ENCODE measurements around the gene TARM1. TPM values are rescaled to one million over a fixed set of nuclear protein-coding genes. Genes with fewer than 3 reads are reported as not detected.

TARM1 gene
- polyA plus RNA-seq, 1 donor from 2014 or later, result not detected

DNA sequence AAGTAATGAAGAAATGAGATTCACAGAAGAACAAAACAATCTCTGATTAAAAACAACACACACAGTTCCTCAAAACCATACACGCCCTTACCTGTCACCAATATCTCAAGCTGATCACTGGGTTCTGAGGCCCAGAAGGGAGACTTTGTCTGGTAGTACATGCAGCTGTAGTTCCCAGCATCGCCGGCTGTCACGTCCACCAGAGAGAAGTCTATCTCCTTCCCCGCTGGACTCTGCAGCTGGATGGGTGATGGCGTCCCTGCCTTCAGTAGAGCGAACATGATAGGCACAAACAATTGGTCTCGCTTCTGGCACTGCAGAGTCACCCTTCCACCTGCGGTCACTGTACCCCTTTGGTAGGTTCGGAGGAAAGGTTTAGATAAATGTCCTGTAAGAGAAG is 7.3 kb downstream of the TARM1 start:
- H3K4me2 ChIP-seq (ENCODE audit: low read length), result no peak overlapping the region
- no peaks in the 10 kb centered on the region for H4K20me1 ChIP-seq (ENCODE audit: insufficient read depth)
- H3K9me3 ChIP-seq (ENCODE audit: low read length), result no peaks in the 10 kb centered on the region
- H3F3A ChIP-seq (ENCODE audit: insufficient read depth, low read length, poor library complexity, severe bottlenecking), result no peaks in the 10 kb centered on the region
- H3K36me3 ChIP-seq (ENCODE audit: insufficient read depth, low read length), result no peaks in the 10 kb centered on the region
- H3K9ac ChIP-seq (ENCODE audit: low read length), result no peak overlapping the region
- no peaks in the 10 kb centered on the region for H3K9me2 ChIP-seq (ENCODE audit: insufficient read depth, low read length)
- no peaks in the 10 kb centered on the region for H3K27me3 ChIP-seq (ENCODE audit: insufficient read depth, low read depth, low read length)
- H2AFZ ChIP-seq (ENCODE audit: low read depth, low read length), result no peak overlapping the region
- H3K79me2 ChIP-seq (replicated peaks; ENCODE audit: insufficient read depth, low read length), result no peaks in the 10 kb centered on the region
- H3K4me3 ChIP-seq (ENCODE audit: low read length), result no peak overlapping the region
- no peak overlapping the region for H3K27ac ChIP-seq (ENCODE audit: low read length)
- TF ChIP-seq POLR2AphosphoS5 (IDR thresholded peaks at IDR 0.05) (no peak), MXI1 (conservative IDR thresholded peaks at IDR 0.05; ENCODE audit: poor library complexity, severe bottlenecking) (no peak), SMC3 (conservative IDR thresholded peaks at IDR 0.05; ENCODE audit: poor library complexity) (no peak), TAF1 (IDR thresholded peaks at IDR 0.05; ENCODE audit: low read depth) (no peak), EP300 (conservative IDR thresholded peaks at IDR 0.05; ENCODE audit: poor library complexity, severe bottlenecking) (no peak), RAD21 (conservative IDR thresholded peaks at IDR 0.05) (no peak), EZH2 (IDR thresholded peaks at IDR 0.05; ENCODE audit: borderline replicate concordance, insufficient read depth, low read length, poor library complexity, severe bottlenecking) (no peak)
- TF ChIP-seq, protein P1, sequence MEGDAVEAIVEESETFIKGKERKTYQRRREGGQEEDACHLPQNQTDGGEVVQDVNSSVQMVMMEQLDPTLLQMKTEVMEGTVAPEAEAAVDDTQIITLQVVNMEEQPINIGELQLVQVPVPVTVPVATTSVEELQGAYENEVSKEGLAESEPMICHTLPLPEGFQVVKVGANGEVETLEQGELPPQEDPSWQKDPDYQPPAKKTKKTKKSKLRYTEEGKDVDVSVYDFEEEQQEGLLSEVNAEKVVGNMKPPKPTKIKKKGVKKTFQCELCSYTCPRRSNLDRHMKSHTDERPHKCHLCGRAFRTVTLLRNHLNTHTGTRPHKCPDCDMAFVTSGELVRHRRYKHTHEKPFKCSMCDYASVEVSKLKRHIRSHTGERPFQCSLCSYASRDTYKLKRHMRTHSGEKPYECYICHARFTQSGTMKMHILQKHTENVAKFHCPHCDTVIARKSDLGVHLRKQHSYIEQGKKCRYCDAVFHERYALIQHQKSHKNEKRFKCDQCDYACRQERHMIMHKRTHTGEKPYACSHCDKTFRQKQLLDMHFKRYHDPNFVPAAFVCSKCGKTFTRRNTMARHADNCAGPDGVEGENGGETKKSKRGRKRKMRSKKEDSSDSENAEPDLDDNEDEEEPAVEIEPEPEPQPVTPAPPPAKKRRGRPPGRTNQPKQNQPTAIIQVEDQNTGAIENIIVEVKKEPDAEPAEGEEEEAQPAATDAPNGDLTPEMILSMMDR (IDR thresholded peaks at IDR 0.05; ENCODE audit: poor library complexity, severe bottlenecking), result no peak
- TF ChIP-seq, protein P2, sequence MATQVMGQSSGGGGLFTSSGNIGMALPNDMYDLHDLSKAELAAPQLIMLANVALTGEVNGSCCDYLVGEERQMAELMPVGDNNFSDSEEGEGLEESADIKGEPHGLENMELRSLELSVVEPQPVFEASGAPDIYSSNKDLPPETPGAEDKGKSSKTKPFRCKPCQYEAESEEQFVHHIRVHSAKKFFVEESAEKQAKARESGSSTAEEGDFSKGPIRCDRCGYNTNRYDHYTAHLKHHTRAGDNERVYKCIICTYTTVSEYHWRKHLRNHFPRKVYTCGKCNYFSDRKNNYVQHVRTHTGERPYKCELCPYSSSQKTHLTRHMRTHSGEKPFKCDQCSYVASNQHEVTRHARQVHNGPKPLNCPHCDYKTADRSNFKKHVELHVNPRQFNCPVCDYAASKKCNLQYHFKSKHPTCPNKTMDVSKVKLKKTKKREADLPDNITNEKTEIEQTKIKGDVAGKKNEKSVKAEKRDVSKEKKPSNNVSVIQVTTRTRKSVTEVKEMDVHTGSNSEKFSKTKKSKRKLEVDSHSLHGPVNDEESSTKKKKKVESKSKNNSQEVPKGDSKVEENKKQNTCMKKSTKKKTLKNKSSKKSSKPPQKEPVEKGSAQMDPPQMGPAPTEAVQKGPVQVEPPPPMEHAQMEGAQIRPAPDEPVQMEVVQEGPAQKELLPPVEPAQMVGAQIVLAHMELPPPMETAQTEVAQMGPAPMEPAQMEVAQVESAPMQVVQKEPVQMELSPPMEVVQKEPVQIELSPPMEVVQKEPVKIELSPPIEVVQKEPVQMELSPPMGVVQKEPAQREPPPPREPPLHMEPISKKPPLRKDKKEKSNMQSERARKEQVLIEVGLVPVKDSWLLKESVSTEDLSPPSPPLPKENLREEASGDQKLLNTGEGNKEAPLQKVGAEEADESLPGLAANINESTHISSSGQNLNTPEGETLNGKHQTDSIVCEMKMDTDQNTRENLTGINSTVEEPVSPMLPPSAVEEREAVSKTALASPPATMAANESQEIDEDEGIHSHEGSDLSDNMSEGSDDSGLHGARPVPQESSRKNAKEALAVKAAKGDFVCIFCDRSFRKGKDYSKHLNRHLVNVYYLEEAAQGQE (IDR thresholded peaks at IDR 0.05; ENCODE audit: borderline replicate concordance), result no peak

DNA sequence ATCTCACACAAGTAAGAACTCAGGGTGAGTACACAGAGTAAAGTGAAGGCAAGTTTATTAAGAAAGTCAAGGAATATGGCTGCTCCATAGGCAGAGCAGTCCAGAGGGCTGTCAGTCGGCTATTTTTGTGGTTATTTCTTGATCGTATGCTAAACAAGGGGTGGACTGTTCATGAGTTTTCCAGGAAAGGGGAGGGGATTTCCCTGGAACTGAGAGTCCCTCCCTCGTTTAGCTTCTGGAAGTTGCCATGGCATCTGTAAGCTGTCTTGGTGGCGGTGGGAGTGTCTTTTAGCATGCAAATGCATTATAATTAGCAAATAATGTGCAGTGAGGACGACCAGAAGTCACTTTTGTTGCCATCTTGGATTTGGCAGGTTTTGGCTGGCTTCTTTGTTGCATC is 11.7 kb downstream of the TARM1 start:
- Histone ChIP-seq H3K9me2 (ENCODE audit: insufficient read depth, low read length) (no peaks in the 10 kb centered on the region), H3K27me3 (ENCODE audit: insufficient read depth, low read depth, low read length) (no peaks in the 10 kb centered on the region), H3K9ac (ENCODE audit: low read length) (no peak overlapping the region), H3K4me2 (ENCODE audit: low read length) (no peak overlapping the region), H4K20me1 (ENCODE audit: insufficient read depth) (no peaks in the 10 kb centered on the region), H2AFZ (ENCODE audit: low read depth, low read length) (no peak overlapping the region), H3K27ac (ENCODE audit: low read length) (no peak overlapping the region), H3K9me3 (ENCODE audit: low read length) (no peaks in the 10 kb centered on the region), H3K36me3 (ENCODE audit: insufficient read depth, low read length) (no peaks in the 10 kb centered on the region), H3K79me2 (replicated peaks; ENCODE audit: insufficient read depth, low read length) (no peaks in the 10 kb centered on the region), H3K4me3 (ENCODE audit: low read length) (no peak overlapping the region), H3F3A (ENCODE audit: insufficient read depth, low read length, poor library complexity, severe bottlenecking) (no peaks in the 10 kb centered on the region)
- TF ChIP-seq, protein P2 (IDR thresholded peaks at IDR 0.05; ENCODE audit: borderline replicate concordance), result no peak
- no peak for TF ChIP-seq SMC3 (conservative IDR thresholded peaks at IDR 0.05; ENCODE audit: poor library complexity)
- no peak for TF ChIP-seq MXI1 (conservative IDR thresholded peaks at IDR 0.05; ENCODE audit: poor library complexity, severe bottlenecking)
- TF ChIP-seq EZH2 (IDR thresholded peaks at IDR 0.05; ENCODE audit: borderline replicate concordance, insufficient read depth, low read length, poor library complexity, severe bottlenecking), result no peak
- TF ChIP-seq EP300 (conservative IDR thresholded peaks at IDR 0.05; ENCODE audit: poor library complexity, severe bottlenecking), result no peak
- no peak for TF ChIP-seq TAF1 (IDR thresholded peaks at IDR 0.05; ENCODE audit: low read depth)
- no peak for TF ChIP-seq RAD21 (conservative IDR thresholded peaks at IDR 0.05)
- TF ChIP-seq POLR2AphosphoS5 (IDR thresholded peaks at IDR 0.05), result no peak
- TF ChIP-seq, protein P1 (IDR thresholded peaks at IDR 0.05; ENCODE audit: poor library complexity, severe bottlenecking), result no peak
